Tibial artery (tissue), 4 donors: ENCODE data around the gene CDC14B.

Experiments
- DNase-seq, 2 donors: peaks; one replicate each; pipeline ENCODE4 v3.0.0-alpha.2; 2019
- H3K27ac ChIP-seq, 2 donors: fragments of 200-600 bp; sonication (generic) in 1 of 2; 1 replicate in 1 of 2; 2 replicates in 1 of 2; pipeline ENCODE4 v1.5.1; 2018 to 2019; ENCODE audit warnings: mild to moderate bottlenecking in 1 of 2
- H3K27me3 ChIP-seq, 2 donors: fragments of 200-600 bp; sonication (generic) in 1 of 2; one replicate each; pipeline versions ENCODE4 v1.5.1 to v1.6.0; 2016 to 2019
- H3K36me3 ChIP-seq, 3 donors: fragments of 200-600 bp; sonication (generic) in 2 of 3; one replicate each; pipeline ENCODE4 v1.5.1; 2016 to 2019; ENCODE audit warnings: mild to moderate bottlenecking in 2 of 3
- H3K4me1 ChIP-seq, 4 donors: fragments of 200-600 bp; sonication (generic) in 2 of 4; 1 replicate in 3 of 4; 2 replicates in 1 of 4; pipeline ENCODE4 v1.5.1; 2016 to 2019
- H3K4me3 ChIP-seq, 2 donors: fragments of 200-600 bp; sonication (generic) in 1 of 2; 1 replicate in 1 of 2; 2 replicates in 1 of 2; pipeline ENCODE4 v1.5.1; 2018 to 2019; ENCODE audit warnings: mild to moderate bottlenecking in 2 of 2
- H3K9me3 ChIP-seq, 3 donors: fragments of 200-600 bp; sonication (generic) in 1 of 3; one replicate each; pipeline ENCODE4 v1.5.1; 2016 to 2019
- CTCF ChIP-seq, 2 experiments: fragments of 200-600 bp in 1 of 2; fragments of 450-650 bp in 1 of 2; IDR thresholded peaks; one replicate each; pipeline ENCODE4 v1.5.1; 2017 to 2019; ENCODE audit warnings: antibody characterized with exemption in 2 of 2, mild to moderate bottlenecking in 1 of 2, moderate library complexity in 1 of 2
- intact Hi-C: fragments of 100-400 bp; cut with DNase I; formaldehyde crosslinking; loops from one replicate; pipeline ENCODE4 v1.15.0; 2023; ENCODE audit warnings: low total_unique reads

Gene CDC14B

GRCh38 chr9:96523374-96523773, 96.3 kb downstream of the CDC14B start:
- Histone ChIP-seq H3K9me3 (no peaks in the 10 kb centered on the region), H3K4me3 (peak overlapping the region; percentile 35 to 47), H3K27me3 (no peaks in the 10 kb centered on the region), H3K4me1 (peaks cover 6 to 67% (median 31%) of the 10 kb centered on the region in 4 donors), H3K27ac (peak overlapping the region; percentile 85 to 86), H3K36me3 (peaks cover 0 to 14% (median 0%) of the 10 kb centered on the region in 3 donors)
- peak; percentile 78 to 93 for DNase-seq
- intact Hi-C loops, result loop anchor here (5.0 kb wide), 2 partner anchors 36 to 44 kb away; no protein-coding TSS in a partner anchor
- TF ChIP-seq CTCF (IDR thresholded peaks at IDR 0.05), result no peak

GRCh38 chr9:96522366-96522765, 97.3 kb downstream of the CDC14B start:
- peaks cover 0 to 5% (median 0%) of the 10 kb centered on the region in 3 donors for H3K36me3 ChIP-seq
- H3K4me1 ChIP-seq, result peaks cover 6 to 67% (median 31%) of the 10 kb centered on the region in 4 donors
- no peak for TF ChIP-seq CTCF (IDR thresholded peaks at IDR 0.05)
- H3K27ac ChIP-seq, result peak overlapping the region; percentile 85 to 86
- H3K9me3 ChIP-seq, result no peaks in the 10 kb centered on the region
- H3K4me3 ChIP-seq, result peak overlapping the region; percentile 35 to 47
- intact Hi-C loops, result loop anchor here (5.0 kb wide), 2 partner anchors 35 to 45 kb away; no protein-coding TSS in a partner anchor
- no peak for DNase-seq
- no peaks in the 10 kb centered on the region for H3K27me3 ChIP-seq

- H3K9me3 ChIP-seq, result no peaks in the 10 kb centered on the region
- intact Hi-C loops, result loop anchor here (5.0 kb wide), 2 partner anchors 32 to 48 kb away; no protein-coding TSS in a partner anchor
- no peaks in the 10 kb centered on the region for H3K27me3 ChIP-seq
- peak overlapping the region; percentile 85 to 86 for H3K27ac ChIP-seq
- H3K4me3 ChIP-seq, result no peak overlapping the region
- H3K4me1 ChIP-seq, result peaks cover 6 to 80% (median 48%) of the 10 kb centered on the region in 4 donors
- H3K36me3 ChIP-seq, result no peaks in the 10 kb centered on the region
- DNase-seq, result no peak
- TF ChIP-seq CTCF (IDR thresholded peaks at IDR 0.05), result no peak
Measured at GRCh38 chr9:96519787-96520186, 99.9 kb downstream of the CDC14B start.

GRCh38 chr9:96519095-96519494, 100.5 kb downstream of the CDC14B start:
- Histone ChIP-seq H3K27me3 (no peaks in the 10 kb centered on the region), H3K4me3 (no peak overlapping the region), H3K4me1 (peaks cover 6 to 80% (median 50%) of the 10 kb centered on the region in 4 donors), H3K36me3 (no peaks in the 10 kb centered on the region), H3K9me3 (no peaks in the 10 kb centered on the region), H3K27ac (peak overlapping the region; percentile 85 to 86)
- no peak for TF ChIP-seq CTCF (IDR thresholded peaks at IDR 0.05)
- intact Hi-C loops, result no loop called here
- no peak for DNase-seq

- DNase-seq, result no peak
- H3K36me3 ChIP-seq, result peaks cover 0 to 5% (median 0%) of the 10 kb centered on the region in 3 donors
- peak overlapping the region; percentile 67 to 74 for H3K27ac ChIP-seq
- peaks cover 6 to 68% (median 48%) of the 10 kb centered on the region in 4 donors for H3K4me1 ChIP-seq
- H3K9me3 ChIP-seq, result no peaks in the 10 kb centered on the region
- intact Hi-C loops, result no loop called here
- TF ChIP-seq CTCF (IDR thresholded peaks at IDR 0.05), result no peak
- H3K27me3 ChIP-seq, result no peaks in the 10 kb centered on the region
- no peak overlapping the region for H3K4me3 ChIP-seq
Measured at GRCh38 chr9:96515621-96516470, 103.8 kb downstream of the CDC14B start.
